ENCODE results near the gene NAV2. TPM values are rescaled to one million over a fixed set of nuclear protein-coding genes. Genes with fewer than 3 reads are reported as not detected.

NAV2 gene
- polyA plus RNA-seq, 1 donor from 2014 or later: 3.0 TPM

DNA sequence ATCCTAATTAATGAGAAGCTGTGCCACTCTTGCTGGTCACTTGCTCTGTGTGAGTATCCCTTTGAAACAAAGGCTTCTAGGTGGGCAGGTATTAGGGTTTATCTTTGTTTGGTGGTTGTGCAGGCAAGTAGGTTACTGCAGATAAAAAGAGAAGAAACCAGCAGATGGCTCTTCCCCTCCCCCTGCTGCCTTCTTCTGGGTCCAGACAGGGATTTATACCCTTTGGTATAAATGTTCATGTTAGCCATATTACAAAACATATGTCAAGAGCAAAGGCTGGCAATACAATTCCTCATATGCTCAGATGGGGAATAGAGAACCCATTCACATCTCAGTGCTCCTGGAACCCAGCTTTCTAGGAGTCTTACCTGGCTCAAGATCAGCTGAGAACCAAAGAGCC lies 109.9 kb downstream of the NAV2 start:
- Histone ChIP-seq H2AFZ (ENCODE audit: low read depth, low read length) (no peak overlapping the region), H3K79me2 (replicated peaks; ENCODE audit: insufficient read depth, low read length) (no peaks in the 10 kb centered on the region), H3K4me3 (ENCODE audit: low read length) (no peak overlapping the region), H4K20me1 (ENCODE audit: insufficient read depth) (no peaks in the 10 kb centered on the region), H3K36me3 (ENCODE audit: insufficient read depth, low read length) (no peaks in the 10 kb centered on the region), H3K4me2 (ENCODE audit: low read length) (no peak overlapping the region), H3F3A (ENCODE audit: insufficient read depth, low read length, poor library complexity, severe bottlenecking) (no peaks in the 10 kb centered on the region), H3K27me3 (ENCODE audit: insufficient read depth, low read depth, low read length) (peaks cover 7% of the 10 kb centered on the region), H3K9me2 (ENCODE audit: insufficient read depth, low read length) (no peaks in the 10 kb centered on the region), H3K9ac (ENCODE audit: low read length) (no peak overlapping the region), H3K27ac (ENCODE audit: low read length) (no peak overlapping the region), H3K9me3 (ENCODE audit: low read length) (no peaks in the 10 kb centered on the region)
- no peak for TF ChIP-seq MXI1 (conservative IDR thresholded peaks at IDR 0.05; ENCODE audit: poor library complexity, severe bottlenecking)
- TF ChIP-seq, protein P1, sequence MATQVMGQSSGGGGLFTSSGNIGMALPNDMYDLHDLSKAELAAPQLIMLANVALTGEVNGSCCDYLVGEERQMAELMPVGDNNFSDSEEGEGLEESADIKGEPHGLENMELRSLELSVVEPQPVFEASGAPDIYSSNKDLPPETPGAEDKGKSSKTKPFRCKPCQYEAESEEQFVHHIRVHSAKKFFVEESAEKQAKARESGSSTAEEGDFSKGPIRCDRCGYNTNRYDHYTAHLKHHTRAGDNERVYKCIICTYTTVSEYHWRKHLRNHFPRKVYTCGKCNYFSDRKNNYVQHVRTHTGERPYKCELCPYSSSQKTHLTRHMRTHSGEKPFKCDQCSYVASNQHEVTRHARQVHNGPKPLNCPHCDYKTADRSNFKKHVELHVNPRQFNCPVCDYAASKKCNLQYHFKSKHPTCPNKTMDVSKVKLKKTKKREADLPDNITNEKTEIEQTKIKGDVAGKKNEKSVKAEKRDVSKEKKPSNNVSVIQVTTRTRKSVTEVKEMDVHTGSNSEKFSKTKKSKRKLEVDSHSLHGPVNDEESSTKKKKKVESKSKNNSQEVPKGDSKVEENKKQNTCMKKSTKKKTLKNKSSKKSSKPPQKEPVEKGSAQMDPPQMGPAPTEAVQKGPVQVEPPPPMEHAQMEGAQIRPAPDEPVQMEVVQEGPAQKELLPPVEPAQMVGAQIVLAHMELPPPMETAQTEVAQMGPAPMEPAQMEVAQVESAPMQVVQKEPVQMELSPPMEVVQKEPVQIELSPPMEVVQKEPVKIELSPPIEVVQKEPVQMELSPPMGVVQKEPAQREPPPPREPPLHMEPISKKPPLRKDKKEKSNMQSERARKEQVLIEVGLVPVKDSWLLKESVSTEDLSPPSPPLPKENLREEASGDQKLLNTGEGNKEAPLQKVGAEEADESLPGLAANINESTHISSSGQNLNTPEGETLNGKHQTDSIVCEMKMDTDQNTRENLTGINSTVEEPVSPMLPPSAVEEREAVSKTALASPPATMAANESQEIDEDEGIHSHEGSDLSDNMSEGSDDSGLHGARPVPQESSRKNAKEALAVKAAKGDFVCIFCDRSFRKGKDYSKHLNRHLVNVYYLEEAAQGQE (IDR thresholded peaks at IDR 0.05; ENCODE audit: borderline replicate concordance): no peak
- TF ChIP-seq SMC3 (conservative IDR thresholded peaks at IDR 0.05; ENCODE audit: poor library complexity): no peak
- TF ChIP-seq, protein P2, sequence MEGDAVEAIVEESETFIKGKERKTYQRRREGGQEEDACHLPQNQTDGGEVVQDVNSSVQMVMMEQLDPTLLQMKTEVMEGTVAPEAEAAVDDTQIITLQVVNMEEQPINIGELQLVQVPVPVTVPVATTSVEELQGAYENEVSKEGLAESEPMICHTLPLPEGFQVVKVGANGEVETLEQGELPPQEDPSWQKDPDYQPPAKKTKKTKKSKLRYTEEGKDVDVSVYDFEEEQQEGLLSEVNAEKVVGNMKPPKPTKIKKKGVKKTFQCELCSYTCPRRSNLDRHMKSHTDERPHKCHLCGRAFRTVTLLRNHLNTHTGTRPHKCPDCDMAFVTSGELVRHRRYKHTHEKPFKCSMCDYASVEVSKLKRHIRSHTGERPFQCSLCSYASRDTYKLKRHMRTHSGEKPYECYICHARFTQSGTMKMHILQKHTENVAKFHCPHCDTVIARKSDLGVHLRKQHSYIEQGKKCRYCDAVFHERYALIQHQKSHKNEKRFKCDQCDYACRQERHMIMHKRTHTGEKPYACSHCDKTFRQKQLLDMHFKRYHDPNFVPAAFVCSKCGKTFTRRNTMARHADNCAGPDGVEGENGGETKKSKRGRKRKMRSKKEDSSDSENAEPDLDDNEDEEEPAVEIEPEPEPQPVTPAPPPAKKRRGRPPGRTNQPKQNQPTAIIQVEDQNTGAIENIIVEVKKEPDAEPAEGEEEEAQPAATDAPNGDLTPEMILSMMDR (IDR thresholded peaks at IDR 0.05; ENCODE audit: poor library complexity, severe bottlenecking): no peak
- no peak for TF ChIP-seq EP300 (conservative IDR thresholded peaks at IDR 0.05; ENCODE audit: poor library complexity, severe bottlenecking)
- TF ChIP-seq POLR2AphosphoS5 (IDR thresholded peaks at IDR 0.05): no peak
- TF ChIP-seq RAD21 (conservative IDR thresholded peaks at IDR 0.05): no peak

DNA sequence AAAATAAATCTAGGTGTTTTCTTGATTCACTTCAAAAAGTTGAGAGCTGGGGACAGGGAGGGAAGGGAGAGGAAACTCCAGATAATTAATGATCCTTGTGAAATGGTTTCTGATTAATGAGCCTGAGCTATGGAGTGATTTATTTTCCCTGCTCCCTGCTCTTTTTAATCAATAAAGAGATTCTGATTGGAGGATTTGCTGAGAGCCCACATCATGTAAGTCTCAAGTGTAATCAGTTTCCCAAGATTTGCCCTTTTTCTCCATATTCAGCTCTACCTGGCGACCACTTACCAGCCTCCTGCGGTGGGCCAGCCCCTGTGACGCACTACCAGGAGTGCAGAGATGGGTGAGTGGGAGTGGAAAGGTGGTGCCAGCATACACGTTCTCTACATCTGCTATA lies 114.0 kb downstream of the NAV2 start:
- Histone ChIP-seq H3K36me3 (ENCODE audit: insufficient read depth, low read length) (no peaks in the 10 kb centered on the region), H4K20me1 (ENCODE audit: insufficient read depth) (no peaks in the 10 kb centered on the region), H3K9me3 (ENCODE audit: low read length) (no peaks in the 10 kb centered on the region), H3K4me3 (ENCODE audit: low read length) (no peak overlapping the region), H3K27ac (ENCODE audit: low read length) (no peak overlapping the region), H3K4me2 (ENCODE audit: low read length) (no peak overlapping the region), H3K9ac (ENCODE audit: low read length) (no peak overlapping the region), H2AFZ (ENCODE audit: low read depth, low read length) (no peak overlapping the region), H3F3A (ENCODE audit: insufficient read depth, low read length, poor library complexity, severe bottlenecking) (no peaks in the 10 kb centered on the region), H3K27me3 (ENCODE audit: insufficient read depth, low read depth, low read length) (peaks cover 32% of the 10 kb centered on the region), H3K9me2 (ENCODE audit: insufficient read depth, low read length) (no peaks in the 10 kb centered on the region), H3K79me2 (replicated peaks; ENCODE audit: insufficient read depth, low read length) (no peaks in the 10 kb centered on the region)
- TF ChIP-seq EP300 (conservative IDR thresholded peaks at IDR 0.05; ENCODE audit: poor library complexity, severe bottlenecking) (no peak), EZH2 (IDR thresholded peaks at IDR 0.05; ENCODE audit: borderline replicate concordance, insufficient read depth, low read length, poor library complexity, severe bottlenecking) (no peak), SMC3 (conservative IDR thresholded peaks at IDR 0.05; ENCODE audit: poor library complexity) (no peak), TAF1 (IDR thresholded peaks at IDR 0.05; ENCODE audit: low read depth) (no peak), RAD21 (conservative IDR thresholded peaks at IDR 0.05) (no peak)
- TF ChIP-seq, protein P1 (IDR thresholded peaks at IDR 0.05; ENCODE audit: borderline replicate concordance): no peak

Data from neural cell (in vitro differentiated cells).